Measurements from ENCODE around the gene AP4E1. TPM values are rescaled to one million over a fixed set of nuclear protein-coding genes. Genes with fewer than 3 reads are reported as not detected.

Gene AP4E1
- total and polyA plus RNA-seq, 2 of the 4 experiments (the other 2 are of a cell fraction), result 3.1 to 6.8 TPM

DNA sequence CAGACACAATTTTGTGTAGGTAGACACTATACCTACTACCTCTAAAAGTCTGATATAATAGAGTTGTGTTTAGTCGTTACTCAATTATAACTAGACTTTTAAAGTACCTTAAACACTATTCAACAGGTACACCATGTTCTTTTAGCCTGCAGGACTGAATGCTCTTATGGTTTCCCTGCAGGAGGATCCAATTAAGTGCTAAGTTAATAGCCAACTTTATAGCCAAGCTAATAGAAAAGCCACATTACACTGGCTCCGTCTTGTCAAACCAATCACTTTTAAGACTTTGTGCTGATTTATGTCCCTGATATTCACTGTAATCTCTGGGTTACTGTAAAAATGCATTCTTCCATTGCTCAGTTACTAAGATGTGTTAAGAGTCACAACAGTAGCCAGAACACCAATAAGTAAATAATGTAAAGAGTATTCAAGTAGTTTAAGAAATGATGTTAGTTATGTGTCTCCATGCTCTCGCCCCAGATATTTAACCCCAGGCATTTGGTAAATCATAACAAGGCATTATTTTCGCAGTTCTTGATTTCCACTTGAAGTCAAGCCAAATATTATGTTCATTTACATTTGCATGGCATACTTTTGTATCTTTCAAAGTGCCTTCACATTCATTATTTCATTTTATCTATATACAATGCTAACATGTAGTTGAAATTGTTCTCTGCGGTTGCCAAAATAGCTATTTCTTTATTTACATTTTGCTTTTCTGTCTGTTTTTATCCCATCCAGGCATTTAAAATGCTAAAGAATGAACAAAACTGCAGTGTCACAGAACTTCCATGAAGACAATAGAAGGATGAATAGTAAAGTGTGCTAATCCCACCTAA, 42.7 kb upstream of the AP4E1 start:
- Histone ChIP-seq H3K27ac (ENCODE audit: insufficient read depth, low read length) (no peak overlapping the region), H2BK15ac (ENCODE audit: low read depth, low read length) (no peak overlapping the region), H3K18ac (ENCODE audit: low read depth, low read length) (no peak overlapping the region), H2AK5ac (ENCODE audit: low read depth, low read length) (no peak overlapping the region), H3K27me3 (ENCODE audit: control insufficient read depth, insufficient read depth, low read length) (peaks cover 20% of the 10 kb centered on the region), H3K23ac (ENCODE audit: low read depth, low read length) (no peak overlapping the region), H2AFZ (replicated peaks; ENCODE audit: low read length, poor library complexity) (no peak overlapping the region), H2BK20ac (ENCODE audit: low read depth, low read length) (no peak overlapping the region), H3K4me1 (ENCODE audit: control insufficient read depth, insufficient read depth, low read length) (no peaks in the 10 kb centered on the region), H3K9me3 (ENCODE audit: control insufficient read depth, insufficient read depth, low read length) (no peaks in the 10 kb centered on the region), H3K4ac (ENCODE audit: low read depth, low read length) (no peak overlapping the region), H3K56ac (ENCODE audit: extremely low read depth, insufficient read depth, low read length) (no peak overlapping the region), H2BK120ac (ENCODE audit: low read depth, low read length) (no peak overlapping the region), H3K14ac (replicated peaks; ENCODE audit: low read depth, low read length) (no peak overlapping the region), H4K5ac (ENCODE audit: low read depth, low read length) (no peak overlapping the region), H3K4me2 (ENCODE audit: low read depth, low read length) (no peak overlapping the region), H3K9me1 (ENCODE audit: insufficient read depth, low read length) (no peaks in the 10 kb centered on the region), H3K79me1 (ENCODE audit: low read depth in 1 of 2, low read length in 2 of 2) (no peaks in the 10 kb centered on the region), H4K8ac (ENCODE audit: low read depth in 2 of 2, low read length in 2 of 2) (no peak overlapping the region), H3K9ac (ENCODE audit: low read depth, low read length) (no peak overlapping the region), H2BK5ac (ENCODE audit: low read depth, low read length, poor library complexity, severe bottlenecking) (no peak overlapping the region), H2AK9ac (replicated peaks; ENCODE audit: low read depth, low read length, poor library complexity) (no peak overlapping the region), H4K91ac (ENCODE audit: insufficient read depth, low read depth, low read length) (no peak overlapping the region), H3K36me3 (ENCODE audit: control insufficient read depth, insufficient read depth, low read length) (no peaks in the 10 kb centered on the region), H3K4me3 (ENCODE audit: insufficient read depth, low read depth, low read length) (no peak overlapping the region), H4K20me1 (ENCODE audit: insufficient read depth, low read length) (no peaks in the 10 kb centered on the region)
- no TSS peak for BruUV-seq (replicated peaks)
- dilution Hi-C loops (cut with HindIII; ENCODE audit: low sequenced_read_pairs, unreplicated experiment) (no loop called here), intact Hi-C loops (cut with micrococcal nuclease) (no loop called here), in situ Hi-C loops (cut with MboI; ENCODE audit: low sequenced_read_pairs) (no loop called here)
- ATAC-seq (ENCODE audit: low read depth) (no peak), DNase-seq (no peak)
- ChIA-PET CTCF (no interaction called here), POLR2A (ENCODE audit: unreplicated experiment) (no interaction called here)
- TF ChIP-seq NFE2L2 (IDR thresholded peaks at IDR 0.05; ENCODE audit: low read depth, low read length) (no peak), CHD1 (IDR thresholded peaks at IDR 0.05; ENCODE audit: low read depth, low read length) (no peak), CTCF (conservative IDR thresholded peaks at IDR 0.05; ENCODE audit: low read depth, low read length) (no peak), SMC3 (IDR thresholded peaks at IDR 0.05; ENCODE audit: low read depth, low read length) (no peak), MAFK (IDR thresholded peaks at IDR 0.05; ENCODE audit: low read depth, low read length) (no peak), CEBPB (IDR thresholded peaks at IDR 0.05; ENCODE audit: low read depth, low read length) (no peak), RAD21 (IDR thresholded peaks at IDR 0.05; ENCODE audit: low read length) (no peak), RFX5 (IDR thresholded peaks at IDR 0.05; ENCODE audit: low read depth, low read length) (no peak), POLR2A (IDR thresholded peaks at IDR 0.05; ENCODE audit: low read depth, low read length) (no peak), MAZ (IDR thresholded peaks at IDR 0.05; ENCODE audit: borderline replicate concordance, low read depth, low read length) (no peak), RCOR1 (IDR thresholded peaks at IDR 0.05; ENCODE audit: insufficient replicate concordance, low read length) (no peak), BHLHE40 (IDR thresholded peaks at IDR 0.05; ENCODE audit: low read depth, low read length) (no peak), MXI1 (IDR thresholded peaks at IDR 0.05; ENCODE audit: borderline replicate concordance, low read depth, low read length) (no peak), FOS (IDR thresholded peaks at IDR 0.05; ENCODE audit: low read depth, low read length) (no peak), USF2 (IDR thresholded peaks at IDR 0.05; ENCODE audit: low read depth, low read length) (no peak)
- TF ChIP-seq, protein P1, sequence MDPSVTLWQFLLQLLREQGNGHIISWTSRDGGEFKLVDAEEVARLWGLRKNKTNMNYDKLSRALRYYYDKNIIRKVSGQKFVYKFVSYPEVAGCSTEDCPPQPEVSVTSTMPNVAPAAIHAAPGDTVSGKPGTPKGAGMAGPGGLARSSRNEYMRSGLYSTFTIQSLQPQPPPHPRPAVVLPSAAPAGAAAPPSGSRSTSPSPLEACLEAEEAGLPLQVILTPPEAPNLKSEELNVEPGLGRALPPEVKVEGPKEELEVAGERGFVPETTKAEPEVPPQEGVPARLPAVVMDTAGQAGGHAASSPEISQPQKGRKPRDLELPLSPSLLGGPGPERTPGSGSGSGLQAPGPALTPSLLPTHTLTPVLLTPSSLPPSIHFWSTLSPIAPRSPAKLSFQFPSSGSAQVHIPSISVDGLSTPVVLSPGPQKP (IDR thresholded peaks at IDR 0.05; ENCODE audit: borderline replicate concordance, low read depth, low read length), result no peak
- WGBS, 2 experiments (ENCODE audit: extremely low coverage in 2 of 2, insufficient read length in 1 of 2), result 50% methylated on average over 1 of the region's 5 CpGs; no CpG with 5 or more reads in 1 of the 2 experiments

Data from IMR-90 (cell line).